DMS79 (cell line): ENCODE results near the gene ADGRL1.
A peak's percentile ranks its signal among the peaks of the same experiment; 100 is the strongest.

Experiments
- DNase-seq: peaks from one replicate; lab custom pipeline; 2025; lab: John Stamatoyannopoulos, UW

ADGRL1 gene

GRCh38 chr19:14138576-14139265 is 67.2 kb downstream of the ADGRL1 start:
- DNase-seq: peak; percentile 42

DNA sequence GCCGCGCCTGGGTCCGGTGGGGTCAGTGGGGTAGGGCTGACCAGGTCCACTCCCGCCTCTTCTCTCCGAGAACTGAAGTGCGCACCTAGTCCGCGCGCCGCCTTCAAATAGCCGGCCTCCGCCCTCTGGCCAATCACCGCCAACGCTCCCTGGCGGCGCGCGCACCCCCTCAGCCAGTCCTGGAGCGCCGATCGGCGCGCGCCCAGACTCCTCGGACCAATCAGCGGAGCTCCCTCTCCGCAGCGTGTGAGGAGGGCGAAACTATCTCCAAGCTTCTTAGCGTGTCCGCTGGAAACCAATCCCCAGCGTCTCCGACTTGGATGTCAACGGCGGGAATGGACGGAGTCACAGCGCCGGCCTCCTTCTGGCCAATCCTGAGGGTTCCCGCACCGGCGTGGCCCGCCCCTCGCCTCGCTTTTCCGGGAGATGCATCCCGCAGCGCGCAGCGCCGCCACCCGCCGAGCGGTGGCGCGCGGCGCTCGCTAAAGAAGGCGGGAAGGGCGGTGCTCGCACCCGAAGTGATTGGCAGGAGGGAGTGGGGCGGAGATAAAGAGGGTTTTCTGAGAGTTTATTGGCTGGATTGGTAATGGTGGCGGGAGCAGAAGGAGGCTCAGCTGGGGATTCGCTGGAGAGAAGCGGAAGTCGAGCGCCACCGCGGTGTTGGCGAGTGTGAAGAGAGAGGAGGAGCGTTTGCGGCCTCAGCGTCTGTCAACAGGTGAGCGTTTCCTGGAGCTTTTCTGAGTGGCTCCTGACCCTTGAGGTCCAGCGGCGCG is 69.3 kb downstream of the ADGRL1 start, which contains the start of gene ASF1B:
TSS of gene ASF1B (minus strand) at position 81 of the 773 bp plus-strand sequence. CDS start 133 bp downstream, outside the sequence.
- DNase-seq: peak; percentile 100

- DNase-seq: no peak
Observed at GRCh38 chr19:14135985-14136508, 69.9 kb downstream of the ADGRL1 start.

- DNase-seq: no peak
Observed at GRCh38 chr19:14135355-14135754, 70.6 kb downstream of the ADGRL1 start.

DNA sequence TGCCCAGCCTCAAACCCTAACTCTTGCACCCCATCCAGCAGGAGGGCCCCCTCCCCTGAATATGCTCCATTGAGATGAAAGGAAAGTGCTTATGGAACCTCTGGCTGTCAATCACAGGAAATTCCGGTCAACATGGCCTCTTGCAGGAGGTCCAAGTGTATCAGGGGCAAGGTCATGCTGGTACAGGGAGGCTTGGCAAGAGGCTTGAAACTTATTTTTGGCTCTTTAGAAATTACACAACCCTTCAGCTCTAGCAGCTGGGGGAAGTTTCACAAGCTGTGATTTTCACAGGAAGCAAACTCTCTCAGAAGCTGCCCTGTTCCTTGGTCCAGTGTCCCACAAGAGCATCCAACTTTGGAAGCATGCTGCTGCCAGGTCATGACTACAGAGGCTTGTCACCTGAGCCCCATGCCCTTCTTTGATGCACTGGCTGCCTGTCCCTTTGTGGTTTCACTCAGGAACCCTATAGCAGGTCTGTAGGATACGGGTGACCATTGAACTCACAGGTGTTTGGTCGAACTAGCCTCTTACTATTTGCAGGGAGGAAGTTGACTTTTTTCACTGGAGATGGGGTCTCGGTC is 78.0 kb downstream of the ADGRL1 start:
- DNase-seq: no peak

GRCh38 chr19:14127176-14127575 is 78.8 kb downstream of the ADGRL1 start:
- no peak for DNase-seq

GRCh38 chr19:14122924-14123323 is 83.0 kb downstream of the ADGRL1 start:
- DNase-seq: no peak

- DNase-seq: no peak
Observed at GRCh38 chr19:14120497-14120780, 85.5 kb downstream of the ADGRL1 start.

GRCh38 chr19:14119644-14120496 is 86.1 kb downstream of the ADGRL1 start:
- no peak for DNase-seq

DNA sequence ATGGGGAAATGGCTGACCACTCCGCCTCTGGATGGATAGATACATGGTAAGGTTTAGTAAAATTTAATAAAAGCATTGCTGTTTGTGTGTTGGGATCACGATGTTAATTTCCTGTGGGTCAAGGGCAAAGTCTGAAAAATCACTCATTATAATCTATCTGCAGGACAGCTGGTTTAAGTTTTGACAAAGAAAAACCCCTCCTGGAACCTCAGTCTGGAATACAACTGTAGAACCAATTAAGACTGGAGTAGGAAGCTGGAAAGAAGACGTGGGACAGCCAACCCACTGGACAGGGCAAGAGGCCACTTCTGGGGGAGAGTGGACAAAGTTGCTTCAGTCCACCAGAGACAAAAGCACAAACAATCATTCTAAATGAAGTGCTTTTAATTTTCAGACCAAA is 86.8 kb downstream of the ADGRL1 start:
- no peak for DNase-seq

GRCh38 chr19:14118165-14119051 is 87.6 kb downstream of the ADGRL1 start:
- no peak for DNase-seq

- peak; percentile 95 for DNase-seq
Observed at GRCh38 chr19:14117668-14118164, 88.3 kb downstream of the ADGRL1 start, which contains the start of gene PRKACA. Gene PRKACA, minus strand, starts transcription at chr19:14117762. Its CDS starts 215 bp downstream, at chr19:14117547.

- DNase-seq: no peak
Observed at GRCh38 chr19:14116918-14117578, 88.9 kb downstream of the ADGRL1 start.

GRCh38 chr19:14116525-14116917 is 89.4 kb downstream of the ADGRL1 start:
- no peak for DNase-seq

GRCh38 chr19:14115756-14116155 is 90.2 kb downstream of the ADGRL1 start:
- DNase-seq: no peak

GRCh38 chr19:14114854-14115253 is 91.1 kb downstream of the ADGRL1 start:
- DNase-seq: no peak

- no peak for DNase-seq
Observed at GRCh38 chr19:14114439-14114838, 91.5 kb downstream of the ADGRL1 start.

GRCh38 chr19:14113762-14114414 is 92.1 kb downstream of the ADGRL1 start:
- no peak for DNase-seq

- DNase-seq: no peak
Observed at GRCh38 chr19:14112809-14113385, 93.1 kb downstream of the ADGRL1 start.
